Measurements from ENCODE around the gene CYP2B6. TPM values are rescaled to one million over a fixed set of nuclear protein-coding genes. Genes with fewer than 3 reads are reported as not detected.
A peak's percentile ranks its signal among the peaks of the same experiment; 100 is the strongest.
"Not testable (repeated sequence)": the region's sequence is repeated elsewhere in the genome, so short reads cannot be mapped to it uniquely, and the experiment has no call there.

CYP2B6 gene
- total and polyA plus RNA-seq, 12 donors: 0.15 to 0.32 (median 0.22) TPM; not detected in 9

DNA sequence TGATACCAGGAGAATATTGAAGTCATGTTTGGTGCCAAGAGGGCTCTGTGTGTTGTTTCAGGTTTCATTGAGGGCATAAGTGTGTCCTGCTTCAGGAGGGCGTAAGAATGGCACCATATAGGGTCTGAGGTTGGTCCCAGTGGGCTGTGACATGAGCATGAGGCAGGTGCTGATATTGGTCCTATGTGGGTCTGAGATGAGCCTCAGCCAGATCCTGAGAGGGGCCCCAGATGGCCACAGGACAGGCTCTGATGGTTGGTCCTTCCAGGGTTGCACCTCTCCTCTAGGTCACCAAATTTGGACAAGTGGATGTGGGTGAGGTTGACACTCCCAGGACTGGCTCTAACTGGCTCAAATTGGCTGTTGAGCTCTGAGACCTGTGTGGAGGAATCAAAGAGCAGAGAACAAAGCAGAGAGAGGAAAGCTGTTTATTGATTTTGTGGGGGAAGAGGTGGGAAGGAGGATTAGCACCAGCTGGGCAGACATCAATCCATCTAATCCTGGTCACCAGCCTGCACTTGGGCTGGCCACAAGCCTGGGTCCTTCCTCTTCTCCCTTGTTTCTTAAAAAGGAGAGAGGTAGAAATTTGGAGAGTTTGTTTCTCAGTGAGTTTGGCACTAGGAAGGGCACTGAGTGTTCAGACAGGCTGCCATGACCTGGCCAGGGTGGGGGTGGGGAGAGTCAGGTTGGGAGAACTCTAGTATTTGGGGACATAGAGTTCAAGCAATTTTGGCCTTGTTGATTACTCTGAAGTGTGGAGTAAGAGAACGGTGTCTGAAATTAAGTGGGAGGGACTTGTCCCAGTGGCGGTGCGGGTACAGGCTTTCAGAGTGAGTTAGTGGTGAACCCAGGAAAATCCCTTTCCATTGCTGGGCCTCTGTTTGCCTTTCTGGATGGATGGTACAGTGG is 38.7 kb downstream of the CYP2B6 start:
- peak in 1 of 7 donors; percentile 14 for DNase-seq
- H3K4me1 ChIP-seq (replicated peaks in 1 of 2): no peaks in the 10 kb centered on the region
- peaks cover under 1% of the 10 kb centered on the region for H3K27me3 ChIP-seq
- H3K4me3 ChIP-seq: no peak overlapping the region
- WGBS, 4 donors: 79 to 87% (median 84%) methylated on average over 4 of the region's 4 CpGs
- TF ChIP-seq, protein P1, sequence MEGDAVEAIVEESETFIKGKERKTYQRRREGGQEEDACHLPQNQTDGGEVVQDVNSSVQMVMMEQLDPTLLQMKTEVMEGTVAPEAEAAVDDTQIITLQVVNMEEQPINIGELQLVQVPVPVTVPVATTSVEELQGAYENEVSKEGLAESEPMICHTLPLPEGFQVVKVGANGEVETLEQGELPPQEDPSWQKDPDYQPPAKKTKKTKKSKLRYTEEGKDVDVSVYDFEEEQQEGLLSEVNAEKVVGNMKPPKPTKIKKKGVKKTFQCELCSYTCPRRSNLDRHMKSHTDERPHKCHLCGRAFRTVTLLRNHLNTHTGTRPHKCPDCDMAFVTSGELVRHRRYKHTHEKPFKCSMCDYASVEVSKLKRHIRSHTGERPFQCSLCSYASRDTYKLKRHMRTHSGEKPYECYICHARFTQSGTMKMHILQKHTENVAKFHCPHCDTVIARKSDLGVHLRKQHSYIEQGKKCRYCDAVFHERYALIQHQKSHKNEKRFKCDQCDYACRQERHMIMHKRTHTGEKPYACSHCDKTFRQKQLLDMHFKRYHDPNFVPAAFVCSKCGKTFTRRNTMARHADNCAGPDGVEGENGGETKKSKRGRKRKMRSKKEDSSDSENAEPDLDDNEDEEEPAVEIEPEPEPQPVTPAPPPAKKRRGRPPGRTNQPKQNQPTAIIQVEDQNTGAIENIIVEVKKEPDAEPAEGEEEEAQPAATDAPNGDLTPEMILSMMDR (IDR thresholded peaks at IDR 0.05): no peak
- no peak for TF ChIP-seq POLR2A (IDR thresholded peaks at IDR 0.05)
- no peaks in the 10 kb centered on the region for H3K9me3 ChIP-seq (replicated peaks in 1 of 3)
- H3K36me3 ChIP-seq (replicated peaks in 1 of 2): no peaks in the 10 kb centered on the region
- intact Hi-C loops (cut with DNase I): no loop called here
- H3K27ac ChIP-seq: no peak overlapping the region

DNA sequence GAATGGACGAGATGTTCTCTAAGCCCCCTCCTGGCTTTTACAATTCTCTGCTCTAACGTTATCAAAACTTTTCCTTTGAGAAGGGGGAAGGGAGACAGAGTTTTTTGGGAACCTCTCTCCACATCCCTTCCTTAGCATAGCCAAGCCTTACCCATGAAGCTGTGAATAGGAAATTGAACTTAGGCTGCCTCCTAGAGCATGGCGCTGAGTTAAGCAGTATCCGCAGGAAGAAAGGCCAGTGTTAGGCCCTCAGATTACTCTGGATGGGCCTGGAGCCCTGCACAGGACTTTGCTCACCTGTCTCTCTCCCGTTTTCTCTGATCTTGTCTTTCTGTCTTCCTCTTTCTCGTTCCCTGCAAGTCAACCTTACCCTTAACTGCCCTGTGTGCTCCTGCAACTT is 39.6 kb downstream of the CYP2B6 start:
- no peaks in the 10 kb centered on the region for H3K36me3 ChIP-seq (replicated peaks in 1 of 2)
- no peak overlapping the region for H3K27ac ChIP-seq
- no peak overlapping the region for H3K4me3 ChIP-seq
- H3K4me1 ChIP-seq (replicated peaks in 1 of 2): no peaks in the 10 kb centered on the region
- no peaks in the 10 kb centered on the region for H3K9me3 ChIP-seq (replicated peaks in 1 of 3)
- intact Hi-C loops (cut with DNase I): no loop called here
- peak in 1 of 7 donors; percentile 7 for DNase-seq
- no peak for TF ChIP-seq POLR2A (IDR thresholded peaks at IDR 0.05)
- TF ChIP-seq, protein P1 (IDR thresholded peaks at IDR 0.05): no peak
- WGBS, 4 donors: 58 to 65% (median 61%) methylated on average over 6 of the region's 6 CpGs
- no peaks in the 10 kb centered on the region for H3K27me3 ChIP-seq

DNA sequence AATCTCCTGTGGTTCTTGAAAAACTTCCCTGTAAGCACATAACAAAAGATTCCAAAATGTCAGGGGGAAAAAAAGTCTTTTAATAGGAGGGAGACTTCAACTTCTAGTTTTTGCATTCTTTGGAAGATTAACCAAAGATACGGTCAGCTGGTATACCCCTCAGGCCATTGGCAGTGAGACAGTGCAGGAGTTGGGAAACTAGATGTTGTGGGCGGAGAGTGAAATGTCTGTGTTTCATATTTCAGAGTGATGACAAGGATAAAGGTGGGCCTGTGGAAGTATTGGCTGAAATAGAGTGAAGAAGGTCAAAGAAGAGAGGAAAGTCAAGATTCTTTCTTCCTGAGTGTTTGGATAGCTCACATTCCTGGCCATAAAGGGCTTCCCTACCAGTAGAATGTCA is 40.8 kb downstream of the CYP2B6 start:
- 3 to 80% (median 50%) methylated on average over 2 of the region's 2 CpGs for WGBS, 4 donors
- no peak overlapping the region for H3K4me3 ChIP-seq
- H3K27ac ChIP-seq: no peak overlapping the region
- no peak for TF ChIP-seq POLR2A (IDR thresholded peaks at IDR 0.05)
- TF ChIP-seq, protein P1 (IDR thresholded peaks at IDR 0.05): no peak
- no peaks in the 10 kb centered on the region for H3K9me3 ChIP-seq (replicated peaks in 1 of 3)
- H3K27me3 ChIP-seq: no peaks in the 10 kb centered on the region
- H3K4me1 ChIP-seq (replicated peaks in 1 of 2): no peaks in the 10 kb centered on the region
- no peaks in the 10 kb centered on the region for H3K36me3 ChIP-seq (replicated peaks in 1 of 2)
- DNase-seq: no peak
- intact Hi-C loops (cut with DNase I): no loop called here

DNA sequence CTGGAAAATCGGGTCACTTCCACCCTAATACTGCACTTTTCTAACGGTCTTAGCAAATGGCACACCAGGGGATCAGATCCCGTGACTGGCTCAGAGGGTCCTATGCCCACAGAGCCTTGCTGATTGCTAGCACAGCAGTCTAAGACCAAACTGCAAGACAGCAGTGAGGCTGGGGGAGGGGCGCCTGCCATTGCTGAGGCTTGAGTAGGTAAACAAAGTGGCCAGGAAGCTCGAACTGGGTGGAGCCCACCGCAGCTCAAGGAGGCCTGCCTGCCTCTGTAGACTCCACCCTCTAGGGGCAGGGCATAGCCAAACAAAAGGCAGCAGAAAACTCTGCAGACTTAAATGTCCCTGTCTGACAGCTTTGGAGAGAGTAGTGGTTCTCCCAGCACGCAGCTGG is 42.2 kb downstream of the CYP2B6 start:
- intact Hi-C loops (cut with DNase I); H3K27me3 ChIP-seq; H3K36me3 ChIP-seq (replicated peaks in 1 of 2); H3K4me1 ChIP-seq (replicated peaks in 1 of 2); H3K4me3 ChIP-seq; H3K9me3 ChIP-seq (replicated peaks in 1 of 3); H3K27ac ChIP-seq: not testable (repeated sequence)
- DNase-seq: peak in 1 of 7 donors; percentile 18
- 35 to 53% (median 52%) methylated on average over 2 to 7 of the region's 7 CpGs for WGBS, 4 donors

DNA sequence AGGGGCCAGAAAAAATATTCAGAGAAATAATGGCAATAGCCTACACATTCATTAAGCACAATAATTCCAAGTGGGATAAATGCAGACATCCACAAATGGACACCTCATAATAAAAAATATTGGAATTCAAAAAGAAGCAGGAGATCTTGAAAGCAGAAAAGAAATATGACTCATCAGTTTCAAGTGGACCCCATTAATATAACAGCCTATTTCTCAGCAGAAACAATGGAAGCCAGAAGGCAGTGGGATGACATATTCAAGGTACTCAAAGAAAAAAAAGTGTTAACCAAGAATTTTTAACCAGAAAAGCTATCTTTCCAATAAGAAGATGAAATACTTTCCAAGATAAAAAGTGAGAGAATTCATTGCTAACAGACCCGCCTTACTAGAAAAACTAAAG is 48.7 kb downstream of the CYP2B6 start:
- no peaks in the 10 kb centered on the region for H3K4me1 ChIP-seq (replicated peaks in 1 of 2)
- no peaks in the 10 kb centered on the region for H3K9me3 ChIP-seq (replicated peaks in 1 of 3)
- no peak overlapping the region for H3K27ac ChIP-seq
- H3K27me3 ChIP-seq: no peaks in the 10 kb centered on the region
- H3K36me3 ChIP-seq (replicated peaks in 1 of 2): no peaks in the 10 kb centered on the region
- WGBS, 4 donors: 74 to 87% (median 83%) methylated on average over 1 of the region's 1 CpG
- no peak overlapping the region for H3K4me3 ChIP-seq
- no peak for TF ChIP-seq POLR2A (IDR thresholded peaks at IDR 0.05)
- TF ChIP-seq, protein P1 (IDR thresholded peaks at IDR 0.05): no peak
- DNase-seq: no peak
- intact Hi-C loops (cut with DNase I): no loop called here

DNA sequence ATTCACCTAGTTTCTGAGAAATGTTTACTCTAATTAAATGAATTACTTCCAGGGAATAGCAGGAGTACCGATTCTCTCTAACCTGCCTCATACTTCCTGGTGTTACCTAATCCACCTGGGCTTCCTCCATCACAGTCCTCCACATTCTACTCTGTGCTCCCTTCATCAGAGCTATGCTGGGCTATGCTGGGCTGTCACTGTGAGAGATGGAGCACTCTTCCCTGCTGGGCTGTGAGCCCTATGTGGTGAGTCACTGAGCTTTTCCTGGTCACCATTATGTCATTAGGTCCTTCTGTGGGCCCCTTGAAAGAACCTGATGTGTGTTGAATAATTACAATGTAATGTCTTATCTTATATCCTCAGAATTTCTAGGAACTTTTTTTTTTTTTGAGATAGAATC is 54.0 kb downstream of the CYP2B6 start:
- intact Hi-C loops (cut with DNase I); H3K4me1 ChIP-seq (replicated peaks in 1 of 2); H3K36me3 ChIP-seq (replicated peaks in 1 of 2); H3K27me3 ChIP-seq; H3K27ac ChIP-seq; H3K9me3 ChIP-seq (replicated peaks in 1 of 3); H3K4me3 ChIP-seq: not testable (repeated sequence)
- DNase-seq: peak in 1 of 7 donors; percentile 12
- WGBS, 4 donors: 44 to 83% (median 68%) methylated on average over 1 of the region's 1 CpG
